ENCODE data around the gene RCHY1. TPM values are rescaled to one million over a fixed set of nuclear protein-coding genes. Genes with fewer than 3 reads are reported as not detected.
"Not testable (repeated sequence)": the region's sequence is repeated elsewhere in the genome, so short reads cannot be mapped to it uniquely, and the experiment has no call there.

RCHY1 gene
- total and polyA plus RNA-seq, 3 experiments from 2014 or later = 27.9 to 42.2 (median 31.7) TPM

- Histone ChIP-seq H3K36me3 (ENCODE audit: insufficient read depth, low read length) (peaks cover 11% of the 10 kb centered on the region), H3K4me3 (ENCODE audit: low read length) (no peak overlapping the region), H3K27me3 (ENCODE audit: insufficient read depth, low read length, poor library complexity, severe bottlenecking) (no peaks in the 10 kb centered on the region), H3K9me3 (ENCODE audit: low read length) (no peaks in the 10 kb centered on the region), H3K27ac (ENCODE audit: low read depth, low read length) (no peak overlapping the region), H3K4me1 (ENCODE audit: insufficient read depth, low read length) (no peaks in the 10 kb centered on the region)
- H3K9me3 Mint-ChIP-seq = peaks cover 0 to 21% (median 9%) of the 10 kb centered on the region in 5 donors
- H3K27ac Mint-ChIP-seq = no peak overlapping the region
- CTCF ChIA-PET = no interaction called here
- no peak for DNase-seq
- no peak overlapping the region for H3K4me3 Mint-ChIP-seq
- no peaks in the 10 kb centered on the region for H3K27me3 Mint-ChIP-seq
- POLR2A ChIA-PET = no interaction called here
- H3K4me1 Mint-ChIP-seq = peaks cover 3 to 5% (median 4%) of the 10 kb centered on the region in 3 donors
- peaks cover 44 to 71% (median 60%) of the 10 kb centered on the region in 3 donors for H3K36me3 Mint-ChIP-seq
Observed at GRCh38 chr4:75530556-75531322, 16.5 kb upstream of the RCHY1 start.

GRCh38 chr4:75527482-75527881, 13.3 kb upstream of the RCHY1 start:
- ChIA-PET POLR2A (no interaction called here), CTCF (no interaction called here)
- H3K27me3 ChIP-seq (ENCODE audit: insufficient read depth, low read length, poor library complexity, severe bottlenecking) = no peaks in the 10 kb centered on the region
- Mint-ChIP-seq H3K27me3 (no peaks in the 10 kb centered on the region), H3K27ac (no peak overlapping the region), H3K4me1 (peaks cover 12 to 30% (median 29%) of the 10 kb centered on the region in 3 donors), H3K4me3 (no peak overlapping the region), H3K36me3 (peaks cover 47 to 88% (median 50%) of the 10 kb centered on the region in 3 donors), H3K9me3 (peaks cover 0 to 12% (median 3%) of the 10 kb centered on the region in 5 donors)
- H3K4me3 ChIP-seq (ENCODE audit: low read length) = no peak overlapping the region
- no peaks in the 10 kb centered on the region for H3K4me1 ChIP-seq (ENCODE audit: insufficient read depth, low read length)
- DNase-seq = no peak
- no peak overlapping the region for H3K27ac ChIP-seq (ENCODE audit: low read depth, low read length)
- peaks cover 11% of the 10 kb centered on the region for H3K36me3 ChIP-seq (ENCODE audit: insufficient read depth, low read length)
- H3K9me3 ChIP-seq (ENCODE audit: low read length) = no peaks in the 10 kb centered on the region

GRCh38 chr4:75525910-75526309, 11.7 kb upstream of the RCHY1 start:
- CTCF ChIA-PET = no interaction called here
- H3K36me3 ChIP-seq (ENCODE audit: insufficient read depth, low read length) = peaks cover 18% of the 10 kb centered on the region

GRCh38 chr4:75525086-75525485, 10.9 kb upstream of the RCHY1 start:
- no peak overlapping the region for H3K4me3 ChIP-seq (ENCODE audit: low read length)
- Mint-ChIP-seq H3K4me1 (peaks cover 22 to 50% (median 47%) of the 10 kb centered on the region in 3 donors), H3K36me3 (peaks cover 30 to 83% (median 38%) of the 10 kb centered on the region in 3 donors), H3K4me3 (no peak overlapping the region), H3K27ac (peak overlapping the region in 1 of 8 donors; percentile 45), H3K27me3 (no peaks in the 10 kb centered on the region), H3K9me3 (no peaks in the 10 kb centered on the region)
- no peak for DNase-seq
- POLR2A ChIA-PET = no interaction called here
- CTCF ChIA-PET = no interaction called here
- peaks cover 18% of the 10 kb centered on the region for H3K36me3 ChIP-seq (ENCODE audit: insufficient read depth, low read length)
- no peaks in the 10 kb centered on the region for H3K27me3 ChIP-seq (ENCODE audit: insufficient read depth, low read length, poor library complexity, severe bottlenecking)
- H3K4me1 ChIP-seq (ENCODE audit: insufficient read depth, low read length) = peaks cover 4% of the 10 kb centered on the region
- no peak overlapping the region for H3K27ac ChIP-seq (ENCODE audit: low read depth, low read length)
- no peaks in the 10 kb centered on the region for H3K9me3 ChIP-seq (ENCODE audit: low read length)

More at GRCh38 chr4:75525910-75526309, 11.7 kb upstream of the RCHY1 start:
- POLR2A ChIA-PET = no interaction called here
- Histone ChIP-seq H3K9me3 (ENCODE audit: low read length) (no peaks in the 10 kb centered on the region), H3K4me1 (ENCODE audit: insufficient read depth, low read length) (peaks cover under 1% of the 10 kb centered on the region), H3K27ac (ENCODE audit: low read depth, low read length) (no peak overlapping the region), H3K27me3 (ENCODE audit: insufficient read depth, low read length, poor library complexity, severe bottlenecking) (no peaks in the 10 kb centered on the region), H3K4me3 (ENCODE audit: low read length) (no peak overlapping the region)
- H3K4me3 Mint-ChIP-seq = no peak overlapping the region
- no peaks in the 10 kb centered on the region for H3K27me3 Mint-ChIP-seq
- DNase-seq = no peak
- no peak overlapping the region for H3K27ac Mint-ChIP-seq
- no peaks in the 10 kb centered on the region for H3K9me3 Mint-ChIP-seq
- H3K4me1 Mint-ChIP-seq = peaks cover 16 to 42% (median 38%) of the 10 kb centered on the region in 3 donors
- H3K36me3 Mint-ChIP-seq = peaks cover 34 to 83% (median 42%) of the 10 kb centered on the region in 3 donors

- H3K4me3 ChIP-seq (ENCODE audit: low read length); H3K27ac ChIP-seq (ENCODE audit: low read depth, low read length); H3K27me3 Mint-ChIP-seq; H3K27me3 ChIP-seq (ENCODE audit: insufficient read depth, low read length, poor library complexity, severe bottlenecking); CTCF ChIA-PET; H3K9me3 ChIP-seq (ENCODE audit: low read length); H3K9me3 Mint-ChIP-seq; DNase-seq: not testable (repeated sequence)
- POLR2A ChIA-PET = interaction anchor here (0.7 kb wide), 1 partner anchor 167 kb away, joined by 3 read pairs; no protein-coding TSS in a partner anchor
- Mint-ChIP-seq H3K4me3 (peak overlapping the region in 1 of 7 donors; percentile 29), H3K4me1 (peaks cover 50 to 82% (median 78%) of the 10 kb centered on the region in 3 donors), H3K36me3 (peaks cover 27 to 73% (median 27%) of the 10 kb centered on the region in 3 donors), H3K27ac (peak overlapping the region in 1 of 8 donors; percentile 26)
- Histone ChIP-seq H3K4me1 (ENCODE audit: insufficient read depth, low read length) (peaks cover 36% of the 10 kb centered on the region), H3K36me3 (ENCODE audit: insufficient read depth, low read length) (peaks cover 18% of the 10 kb centered on the region)
Observed at GRCh38 chr4:75519452-75519851, 5.2 kb upstream of the RCHY1 start.

GRCh38 chr4:75516144-75516543, 1.9 kb upstream of the RCHY1 start:
- DNase-seq = no peak
- no peaks in the 10 kb centered on the region for H3K9me3 ChIP-seq (ENCODE audit: low read length)
- H3K4me1 ChIP-seq (ENCODE audit: insufficient read depth, low read length) = peaks cover 61% of the 10 kb centered on the region
- H3K27ac ChIP-seq (ENCODE audit: low read depth, low read length) = no peak overlapping the region
- no peaks in the 10 kb centered on the region for H3K27me3 ChIP-seq (ENCODE audit: insufficient read depth, low read length, poor library complexity, severe bottlenecking)
- no peaks in the 10 kb centered on the region for H3K9me3 Mint-ChIP-seq
- no peak overlapping the region for H3K4me3 Mint-ChIP-seq
- CTCF ChIA-PET = interaction anchor here (2.1 to 3.0 kb wide), 2 partner anchors 156 to 475 kb away, joined by 5 to 7 read pairs; partner anchors contain the start of gene SDAD1
- H3K4me3 ChIP-seq (ENCODE audit: low read length) = no peak overlapping the region
- H3K36me3 Mint-ChIP-seq = peaks cover 16 to 55% (median 20%) of the 10 kb centered on the region in 3 donors
- peaks cover 0 to 1% of the 10 kb centered on the region in 2 donors for H3K27me3 Mint-ChIP-seq
- H3K36me3 ChIP-seq (ENCODE audit: insufficient read depth, low read length) = peaks cover 11% of the 10 kb centered on the region
- H3K4me1 Mint-ChIP-seq = peaks cover 43 to 64% (median 56%) of the 10 kb centered on the region in 3 donors
- peak overlapping the region in 3 of 8 donors; percentile 10 to 100 (median 98) for H3K27ac Mint-ChIP-seq
- POLR2A ChIA-PET = interaction anchor here (3.4 kb wide), 1 partner anchor 425 kb away, joined by 15 read pairs; the partner anchor contains the start of gene NAAA

- ChIA-PET CTCF (interaction anchor here (1.1 to 3.0 kb wide), 5 partner anchors 10 to 476 kb away, joined by 3 to 10 read pairs (median 5); partner anchors contain the start of genes ODAPH, SDAD1 and USO1), POLR2A (interaction anchor here (2.2 to 3.4 kb wide), 2 partner anchors 209 to 426 kb away, joined by 12 to 15 read pairs; partner anchors contain the start of genes NAAA and USO1)
- Histone ChIP-seq H3K36me3 (ENCODE audit: insufficient read depth, low read length) (peaks cover 11% of the 10 kb centered on the region), H3K4me3 (ENCODE audit: low read length) (peak overlapping the region; percentile 92), H3K4me1 (ENCODE audit: insufficient read depth, low read length) (peaks cover 67% of the 10 kb centered on the region), H3K27me3 (ENCODE audit: insufficient read depth, low read length, poor library complexity, severe bottlenecking) (no peaks in the 10 kb centered on the region), H3K27ac (ENCODE audit: low read depth, low read length) (peak overlapping the region; percentile 91), H3K9me3 (ENCODE audit: low read length) (no peaks in the 10 kb centered on the region)
- Mint-ChIP-seq H3K9me3 (no peaks in the 10 kb centered on the region), H3K27ac (peak overlapping the region in 2 of 8 donors; percentile 98 to 100), H3K4me3 (no peak overlapping the region), H3K4me1 (peaks cover 45 to 53% (median 46%) of the 10 kb centered on the region in 3 donors), H3K27me3 (peaks cover 0 to 1% of the 10 kb centered on the region in 2 donors), H3K36me3 (peaks cover 10 to 46% (median 16%) of the 10 kb centered on the region in 3 donors)
- peak in 1 of 5 donors; percentile 28 for DNase-seq
Observed at GRCh38 chr4:75514949-75515612, 878 bp upstream of the RCHY1 start.

All from CD8-positive, alpha-beta memory T cell (primary cell).